Neural progenitor cell (in vitro differentiated cells): ENCODE data around the gene COPS2. TPM values are rescaled to one million over a fixed set of nuclear protein-coding genes. Genes with fewer than 3 reads are reported as not detected.
A peak's percentile ranks its signal among the peaks of the same experiment; 100 is the strongest.

Source experiments
- DNase-seq: peaks from one replicate; pipeline ENCODE4 v3.0.0-alpha.2; 2016; ENCODE audit warnings: low spot score
- H2AFZ ChIP-seq: fragments of 200-600 bp; sonication (generic); replicated peaks from 2 replicates; pipeline ENCODE4 v1.6.1; 2016; ENCODE audit warnings: antibody characterized with exemption
- H3F3A ChIP-seq: fragments of 200-600 bp; sonication (generic); 2 replicates; pipeline ENCODE4 v1.6.1; 2016; ENCODE audit warnings: antibody characterized with exemption, low read depth
- H3K27ac ChIP-seq: fragments of 200-600 bp; sonication (generic); 2 replicates; pipeline ENCODE4 v1.5.1; 2016; ENCODE audit warnings: mild to moderate bottlenecking
- H3K27me3 ChIP-seq: fragments of 200-600 bp; sonication (generic); 2 replicates; pipeline ENCODE4 v1.6.1; 2016; ENCODE audit warnings: mild to moderate bottlenecking, moderate library complexity
- H3K36me3 ChIP-seq: fragments of 200-600 bp; sonication (generic); 2 replicates; pipeline ENCODE4 v1.5.1; 2016
- H3K4me1 ChIP-seq: fragments of 200-600 bp; sonication (generic); 2 replicates; pipeline ENCODE4 v1.6.1; 2016; ENCODE audit warnings: mixed run types
- H3K4me2 ChIP-seq: fragments of 200-600 bp; sonication (generic); 2 replicates; pipeline ENCODE4 v1.6.1; 2016
- H3K4me3 ChIP-seq: fragments of 200-600 bp; sonication (generic); 2 replicates; pipeline ENCODE4 v1.5.1; 2016
- H3K79me2 ChIP-seq: fragments of 200-600 bp; sonication (generic); 2 replicates; pipeline ENCODE4 v1.6.1; 2016; ENCODE audit warnings: low read depth
- H3K9ac ChIP-seq: fragments of 200-600 bp; sonication (generic); 2 replicates; pipeline ENCODE4 v1.6.1; 2016
- H3K9me3 ChIP-seq: fragments of 200-600 bp; sonication (generic); 2 replicates; pipeline ENCODE4 v1.5.1; 2016; ENCODE audit warnings: low read depth
- H4K20me1 ChIP-seq: fragments of 200-600 bp; sonication (generic); 2 replicates; pipeline ENCODE4 v1.6.1; 2016; ENCODE audit warnings: low read depth
- H3K27ac Mint-ChIP-seq: 3 replicates; pipeline ENCODE4 v1.8.0; 2021; ENCODE audit warnings: mixed read lengths
- H3K27me3 Mint-ChIP-seq: 2 replicates; pipeline ENCODE4 v1.8.0; 2022; ENCODE audit warnings: low read depth, mild to moderate bottlenecking, inconsistent platforms, moderate library complexity, mixed read lengths; ENCODE audit not compliant: insufficient read depth
- H3K36me3 Mint-ChIP-seq: 3 replicates; pipeline ENCODE4 v1.8.0; 2021; ENCODE audit warnings: mixed read lengths
- H3K4me1 Mint-ChIP-seq: 3 replicates; pipeline ENCODE4 v1.8.0; 2021; ENCODE audit warnings: mixed read lengths
- H3K4me3 Mint-ChIP-seq: 3 replicates; pipeline ENCODE4 v1.8.0; 2021; ENCODE audit warnings: mild to moderate bottlenecking, moderate library complexity, mixed read lengths
- H3K9me3 Mint-ChIP-seq: 3 replicates; pipeline ENCODE4 v1.8.0; 2020; ENCODE audit warnings: mixed read lengths
- EZH2 ChIP-seq: fragments of 200-600 bp; sonication (generic); IDR thresholded peaks from 2 replicates; pipeline ENCODE4 v1.6.1; 2017; ENCODE audit warnings: antibody characterized with exemption, mild to moderate bottlenecking, moderate library complexity
- EZH2phosphoT487 ChIP-seq: fragments of 200-600 bp; sonication (generic); IDR thresholded peaks from 2 replicates; pipeline ENCODE4 v1.6.1; 2017; ENCODE audit warnings: antibody characterized with exemption
- total RNA-seq: library from RNA; depleted of rRNA; stranded (reverse); fragments of >200 nt; gene quantifications from 2 replicates; pipeline ENCODE4 v1.2.3, GENCODE V29; 2015; ENCODE audit warnings: low replicate concordance
- TF ChIP-seq, protein P1 (sequence below): fragments of 200-600 bp; sonication (generic); IDR thresholded peaks from 2 replicates; pipeline ENCODE4 v1.5.1; 2017; ENCODE audit warnings: antibody characterized with exemption, mild to moderate bottlenecking

COPS2 gene
- total RNA-seq, 1 donor from 2014 or later = 163 TPM

DNA sequence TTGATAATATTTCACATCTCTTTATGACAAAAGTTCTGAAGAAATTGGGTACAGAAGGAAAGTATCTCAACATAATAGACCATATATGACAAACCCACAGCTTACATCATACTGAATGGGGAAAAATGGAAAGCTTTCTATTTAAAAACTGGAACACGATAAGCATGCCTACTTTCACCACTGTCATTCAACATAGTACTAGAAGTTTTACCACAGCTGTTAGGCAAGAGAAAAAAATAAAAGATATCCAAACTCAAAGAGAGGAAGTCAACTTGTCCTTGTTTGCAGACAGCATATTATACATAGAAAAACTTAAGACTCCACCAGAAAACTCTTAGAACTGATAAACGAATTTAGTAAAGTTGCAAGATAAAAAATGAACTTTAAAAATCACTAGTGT lies 40.3 kb downstream of the COPS2 start:
- H3K4me3 ChIP-seq = no peak overlapping the region
- H3K4me1 ChIP-seq = no peaks in the 10 kb centered on the region
- H3F3A ChIP-seq = no peaks in the 10 kb centered on the region
- H3K4me3 Mint-ChIP-seq = no peak overlapping the region
- H3K9ac ChIP-seq = no peak overlapping the region
- TF ChIP-seq, protein P1, sequence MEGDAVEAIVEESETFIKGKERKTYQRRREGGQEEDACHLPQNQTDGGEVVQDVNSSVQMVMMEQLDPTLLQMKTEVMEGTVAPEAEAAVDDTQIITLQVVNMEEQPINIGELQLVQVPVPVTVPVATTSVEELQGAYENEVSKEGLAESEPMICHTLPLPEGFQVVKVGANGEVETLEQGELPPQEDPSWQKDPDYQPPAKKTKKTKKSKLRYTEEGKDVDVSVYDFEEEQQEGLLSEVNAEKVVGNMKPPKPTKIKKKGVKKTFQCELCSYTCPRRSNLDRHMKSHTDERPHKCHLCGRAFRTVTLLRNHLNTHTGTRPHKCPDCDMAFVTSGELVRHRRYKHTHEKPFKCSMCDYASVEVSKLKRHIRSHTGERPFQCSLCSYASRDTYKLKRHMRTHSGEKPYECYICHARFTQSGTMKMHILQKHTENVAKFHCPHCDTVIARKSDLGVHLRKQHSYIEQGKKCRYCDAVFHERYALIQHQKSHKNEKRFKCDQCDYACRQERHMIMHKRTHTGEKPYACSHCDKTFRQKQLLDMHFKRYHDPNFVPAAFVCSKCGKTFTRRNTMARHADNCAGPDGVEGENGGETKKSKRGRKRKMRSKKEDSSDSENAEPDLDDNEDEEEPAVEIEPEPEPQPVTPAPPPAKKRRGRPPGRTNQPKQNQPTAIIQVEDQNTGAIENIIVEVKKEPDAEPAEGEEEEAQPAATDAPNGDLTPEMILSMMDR = no peak
- TF ChIP-seq EZH2 (no peak), EZH2phosphoT487 (no peak)
- peaks cover 22% of the 10 kb centered on the region for H3K36me3 Mint-ChIP-seq
- peaks cover 22% of the 10 kb centered on the region for H3K36me3 ChIP-seq
- no peaks in the 10 kb centered on the region for H3K79me2 ChIP-seq
- H3K27ac ChIP-seq = no peak overlapping the region
- no peaks in the 10 kb centered on the region for H3K4me1 Mint-ChIP-seq
- peaks cover 11% of the 10 kb centered on the region for H3K9me3 ChIP-seq
- H3K9me3 Mint-ChIP-seq = peaks cover 15% of the 10 kb centered on the region
- no peaks in the 10 kb centered on the region for H4K20me1 ChIP-seq
- H3K27me3 Mint-ChIP-seq = no peaks in the 10 kb centered on the region
- no peak for DNase-seq
- no peak overlapping the region for H3K4me2 ChIP-seq
- no peaks in the 10 kb centered on the region for H3K27me3 ChIP-seq
- H3K27ac Mint-ChIP-seq = no peak overlapping the region
- H2AFZ ChIP-seq = no peak overlapping the region

DNA sequence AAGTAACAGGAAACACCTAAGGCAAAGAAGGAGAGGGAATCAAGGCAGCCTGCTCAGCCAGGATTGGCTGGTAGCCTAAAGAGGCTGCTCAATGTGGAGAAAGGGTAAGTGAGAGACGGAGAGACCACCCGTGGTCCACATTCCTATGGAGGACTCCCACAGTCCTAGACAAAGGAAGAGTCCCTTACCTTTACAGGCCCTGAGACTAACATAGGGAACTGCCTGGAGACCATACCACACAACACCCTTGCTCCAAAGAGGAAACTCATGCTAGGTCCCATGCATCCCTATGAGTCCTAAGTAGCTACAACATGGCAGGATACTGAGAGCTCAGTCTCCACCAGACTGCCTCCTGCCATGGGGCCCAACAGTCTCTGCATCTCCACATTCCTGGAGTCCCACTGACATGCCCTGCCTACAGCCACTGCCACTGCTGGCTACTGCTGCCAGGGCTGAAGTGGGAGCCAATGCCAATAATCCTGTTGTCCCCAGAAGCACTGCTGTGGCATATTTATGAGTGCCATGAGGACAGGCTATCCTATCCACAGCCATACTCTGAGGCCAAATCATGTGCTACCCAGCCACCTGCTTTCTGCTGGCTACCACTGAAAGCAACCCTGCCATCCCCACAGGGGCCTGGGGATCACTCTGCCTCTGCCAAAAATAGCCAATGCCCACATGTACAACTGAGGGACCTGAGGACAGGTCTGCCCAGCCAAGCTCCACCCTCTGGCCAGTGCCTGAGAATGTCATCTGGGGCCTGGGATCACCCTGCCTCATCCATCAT lies 45.0 kb downstream of the COPS2 start:
- H3K27ac Mint-ChIP-seq = no peak overlapping the region
- H2AFZ ChIP-seq = no peak overlapping the region
- H3K9ac ChIP-seq = no peak overlapping the region
- no peaks in the 10 kb centered on the region for H3F3A ChIP-seq
- no peak overlapping the region for H3K4me3 ChIP-seq
- H3K4me2 ChIP-seq = no peak overlapping the region
- no peaks in the 10 kb centered on the region for H3K79me2 ChIP-seq
- H3K36me3 Mint-ChIP-seq = peaks cover 22% of the 10 kb centered on the region
- H3K9me3 ChIP-seq = peaks cover 11% of the 10 kb centered on the region
- H3K9me3 Mint-ChIP-seq = peaks cover 15% of the 10 kb centered on the region
- H3K27me3 ChIP-seq = no peaks in the 10 kb centered on the region
- H3K4me3 Mint-ChIP-seq = no peak overlapping the region
- H3K4me1 ChIP-seq = no peaks in the 10 kb centered on the region
- no peaks in the 10 kb centered on the region for H3K4me1 Mint-ChIP-seq
- H3K27me3 Mint-ChIP-seq = no peaks in the 10 kb centered on the region
- H3K27ac ChIP-seq = no peak overlapping the region
- peaks cover 22% of the 10 kb centered on the region for H3K36me3 ChIP-seq
- H4K20me1 ChIP-seq = no peaks in the 10 kb centered on the region
- TF ChIP-seq, protein P1 = no peak
- TF ChIP-seq EZH2phosphoT487 (no peak), EZH2 (no peak)
- DNase-seq = peak; percentile 44

DNA sequence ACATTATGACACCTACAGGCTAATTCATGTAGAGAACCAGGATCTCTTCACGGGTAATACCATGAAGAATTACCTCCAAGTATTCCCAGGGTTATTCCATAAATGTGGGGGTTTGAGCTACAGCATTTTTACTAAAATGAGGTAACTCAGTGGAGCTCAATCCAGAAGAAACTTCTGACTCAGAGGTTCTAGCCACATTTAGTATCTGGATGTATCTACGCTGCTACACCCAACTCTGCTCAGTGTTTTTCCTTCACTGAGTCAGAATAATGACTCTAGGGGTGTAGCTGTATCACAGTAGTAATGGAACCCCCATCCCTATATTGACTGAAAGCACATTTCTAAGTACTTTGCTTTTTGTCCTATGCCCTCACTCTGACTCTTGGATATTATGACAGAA lies 52.4 kb downstream of the COPS2 start:
- Histone ChIP-seq H3F3A (no peaks in the 10 kb centered on the region), H2AFZ (no peak overlapping the region), H3K4me2 (no peak overlapping the region), H3K27ac (no peak overlapping the region), H3K79me2 (no peaks in the 10 kb centered on the region), H3K9me3 (no peaks in the 10 kb centered on the region), H4K20me1 (no peaks in the 10 kb centered on the region), H3K4me1 (no peaks in the 10 kb centered on the region), H3K36me3 (no peaks in the 10 kb centered on the region), H3K9ac (no peak overlapping the region), H3K4me3 (no peak overlapping the region), H3K27me3 (no peaks in the 10 kb centered on the region)
- Mint-ChIP-seq H3K9me3 (no peaks in the 10 kb centered on the region), H3K27me3 (no peaks in the 10 kb centered on the region), H3K4me3 (no peak overlapping the region), H3K27ac (no peak overlapping the region), H3K36me3 (no peaks in the 10 kb centered on the region), H3K4me1 (no peaks in the 10 kb centered on the region)
- DNase-seq = no peak
- TF ChIP-seq EZH2phosphoT487 (no peak), EZH2 (no peak)
- TF ChIP-seq, protein P1 = no peak
